Measurements from ENCODE around the gene WDR55.
A peak's percentile ranks its signal among the peaks of the same experiment; 100 is the strongest.
"Not testable (repeated sequence)": the region's sequence is repeated elsewhere in the genome, so short reads cannot be mapped to it uniquely, and the experiment has no call there.

WDR55 gene

GRCh38 chr5:140710899-140711552, 46.3 kb downstream of the WDR55 start:
- TF ChIP-seq GATA1 (IDR thresholded peaks at IDR 0.05; ENCODE audit: low read depth, low read length) (no peak), POLR2A (IDR thresholded peaks at IDR 0.05; ENCODE audit: low read length) (peak; percentile 88)
- peak; percentile 97 to 98 for DNase-seq

GRCh38 chr5:140711794-140712193, 47.1 kb downstream of the WDR55 start:
- DNase-seq = no peak
- TF ChIP-seq POLR2A (IDR thresholded peaks at IDR 0.05; ENCODE audit: low read length) = no peak
- TF ChIP-seq GATA1 (IDR thresholded peaks at IDR 0.05; ENCODE audit: low read depth, low read length) = no peak

- no peak for DNase-seq
- TF ChIP-seq GATA1 (IDR thresholded peaks at IDR 0.05; ENCODE audit: low read depth, low read length) (no peak), POLR2A (IDR thresholded peaks at IDR 0.05; ENCODE audit: low read length) (no peak)
Observed at GRCh38 chr5:140713562-140714094, 48.9 kb downstream of the WDR55 start.

- not testable (repeated sequence) for DNase-seq
Observed at GRCh38 chr5:140716238-140716637, 51.5 kb downstream of the WDR55 start.

- TF ChIP-seq POLR2A (IDR thresholded peaks at IDR 0.05; ENCODE audit: low read length) (no peak), GATA1 (IDR thresholded peaks at IDR 0.05; ENCODE audit: low read depth, low read length) (no peak)
- no peak for DNase-seq
Observed at GRCh38 chr5:140718266-140718592, 53.5 kb downstream of the WDR55 start.

GRCh38 chr5:140720738-140721137, 56.0 kb downstream of the WDR55 start:
- not testable (repeated sequence) for DNase-seq

GRCh38 chr5:140721395-140721794, 56.7 kb downstream of the WDR55 start:
- peak in 1 of 2 experiments; percentile 1 for DNase-seq

All from erythroblast (primary cell).